ENCODE measurements around the gene IFNA7.
"Not testable (repeated sequence)": the region's sequence is repeated elsewhere in the genome, so short reads cannot be mapped to it uniquely, and the experiment has no call there.

The IFNA7 gene

GRCh38 chr9:21182810-21183736, 18.9 kb downstream of the IFNA7 start:
- DNase-seq (ENCODE audit: low spot score) = not testable (repeated sequence)

GRCh38 chr9:21174671-21175070, 27.3 kb downstream of the IFNA7 start:
- DNase-seq (ENCODE audit: low spot score) = no peak

DNA sequence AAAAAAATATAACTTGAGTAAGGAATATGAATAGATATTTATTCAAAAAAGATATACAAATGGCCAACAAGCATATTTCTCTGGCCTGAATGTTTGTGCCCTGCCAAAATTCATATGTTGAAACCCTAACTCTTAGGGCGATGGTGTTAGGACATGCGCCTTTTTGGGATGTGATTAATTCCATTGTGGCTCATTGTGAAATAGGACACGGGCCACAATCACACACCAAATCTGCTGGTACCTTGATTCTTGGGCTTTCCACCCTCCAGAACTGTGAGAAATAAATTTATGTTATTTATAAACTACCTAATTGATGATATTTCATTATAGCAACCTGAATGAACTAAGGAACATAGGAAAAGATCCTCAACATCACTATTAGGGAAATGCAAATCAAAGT, 29.8 kb downstream of the IFNA7 start:
- no peak for DNase-seq (ENCODE audit: low spot score)

DNA sequence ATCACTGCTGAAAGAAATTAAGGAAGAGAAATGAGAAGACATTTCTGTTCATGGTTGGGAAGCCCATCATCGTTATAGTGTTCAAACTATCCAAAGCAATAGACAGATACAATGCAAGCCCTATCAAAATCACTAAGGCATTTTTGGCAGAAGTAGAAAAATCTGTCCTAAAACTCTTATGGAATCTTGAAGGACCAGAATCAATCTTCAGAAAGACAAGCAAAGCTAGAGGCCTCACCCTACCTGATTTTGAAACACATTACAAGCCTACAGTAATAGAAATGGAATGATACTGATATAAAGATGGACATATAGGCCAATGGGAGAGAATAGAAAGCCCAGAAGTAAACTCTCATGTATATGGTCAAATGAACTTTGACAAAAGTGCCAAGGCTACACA, 30.7 kb downstream of the IFNA7 start:
- DNase-seq (ENCODE audit: low spot score) = no peak

DNA sequence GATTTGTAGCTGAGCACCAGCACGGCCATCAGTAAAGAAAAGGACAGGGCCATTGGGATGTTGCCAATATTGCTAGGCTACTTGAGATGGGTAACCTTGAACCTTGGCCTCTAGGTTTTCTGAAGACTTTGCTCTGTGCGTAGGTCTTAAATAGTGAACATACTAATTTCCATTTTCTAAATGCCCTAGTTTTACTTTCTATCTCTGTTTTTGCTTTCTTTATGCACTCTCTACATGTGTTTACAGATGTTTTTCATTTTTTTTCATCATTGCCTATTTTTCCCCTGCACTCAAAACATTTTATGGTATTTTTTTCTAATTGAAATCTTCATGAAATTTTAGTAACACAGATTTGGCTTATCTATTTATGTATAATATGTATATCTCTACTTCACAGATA, 35.4 kb downstream of the IFNA7 start, which contains the start of gene IFNA21:
Gene IFNA21 (minus strand): TSS at position 101 of the 400 bp plus-strand sequence. CDS start 48 bp downstream, at position 53.
- not testable (repeated sequence) for DNase-seq (ENCODE audit: low spot score)

GRCh38 chr9:21165516-21165915, 36.5 kb downstream of the IFNA7 start:
- DNase-seq (ENCODE audit: low spot score) = no peak

GRCh38 chr9:21160178-21160577, 41.8 kb downstream of the IFNA7 start:
- no peak for DNase-seq (ENCODE audit: low spot score)

DNA sequence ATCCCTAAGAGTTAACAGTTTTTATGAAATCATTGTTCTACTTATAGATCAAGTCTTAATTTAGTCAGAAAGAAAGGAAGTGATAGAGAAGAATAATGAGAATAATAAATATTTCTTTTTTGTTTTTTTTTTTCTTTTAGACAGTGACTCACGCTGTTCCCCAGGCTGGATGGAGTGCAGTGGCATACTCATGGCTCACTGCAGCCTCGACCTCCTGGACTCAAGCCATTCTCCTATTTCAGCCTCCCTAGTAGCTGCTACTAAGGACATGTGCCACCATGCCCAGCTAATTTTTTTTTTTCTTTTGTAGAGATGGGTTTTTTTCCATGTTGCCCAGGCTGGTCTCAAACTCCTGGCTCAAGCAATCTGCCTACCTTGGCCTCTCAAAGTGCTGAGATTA, 46.5 kb downstream of the IFNA7 start:
- no peak for DNase-seq (ENCODE audit: low spot score)

DNA sequence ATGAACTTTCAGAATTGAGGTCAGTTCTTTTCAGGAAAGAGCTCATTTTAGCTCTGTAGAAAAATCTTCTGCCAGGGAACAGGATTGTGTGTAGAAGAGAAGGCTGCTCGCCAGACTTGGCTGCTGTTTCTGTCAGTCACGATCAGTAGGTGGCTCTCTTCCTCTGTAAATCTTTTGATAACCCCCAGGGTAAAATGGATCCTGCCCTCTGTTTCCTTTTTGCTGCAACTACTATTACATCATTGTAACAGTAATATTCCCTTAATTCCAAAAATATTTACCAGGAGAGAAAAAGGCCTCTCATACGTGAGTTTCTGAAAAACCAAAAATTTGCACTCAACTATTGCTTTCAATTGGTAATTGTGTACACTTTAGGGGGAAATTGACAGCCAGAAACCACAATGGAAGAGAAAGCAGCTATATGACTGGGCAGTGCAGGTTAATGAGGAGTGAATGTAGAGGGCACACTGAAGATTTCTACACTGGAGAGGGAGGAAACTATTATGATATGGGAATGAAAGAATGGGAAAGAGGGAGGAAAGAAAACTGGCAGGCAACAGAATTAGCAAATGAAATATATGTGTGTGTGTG, 47.9 kb downstream of the IFNA7 start:
- DNase-seq (ENCODE audit: low spot score) = no peak

DNA sequence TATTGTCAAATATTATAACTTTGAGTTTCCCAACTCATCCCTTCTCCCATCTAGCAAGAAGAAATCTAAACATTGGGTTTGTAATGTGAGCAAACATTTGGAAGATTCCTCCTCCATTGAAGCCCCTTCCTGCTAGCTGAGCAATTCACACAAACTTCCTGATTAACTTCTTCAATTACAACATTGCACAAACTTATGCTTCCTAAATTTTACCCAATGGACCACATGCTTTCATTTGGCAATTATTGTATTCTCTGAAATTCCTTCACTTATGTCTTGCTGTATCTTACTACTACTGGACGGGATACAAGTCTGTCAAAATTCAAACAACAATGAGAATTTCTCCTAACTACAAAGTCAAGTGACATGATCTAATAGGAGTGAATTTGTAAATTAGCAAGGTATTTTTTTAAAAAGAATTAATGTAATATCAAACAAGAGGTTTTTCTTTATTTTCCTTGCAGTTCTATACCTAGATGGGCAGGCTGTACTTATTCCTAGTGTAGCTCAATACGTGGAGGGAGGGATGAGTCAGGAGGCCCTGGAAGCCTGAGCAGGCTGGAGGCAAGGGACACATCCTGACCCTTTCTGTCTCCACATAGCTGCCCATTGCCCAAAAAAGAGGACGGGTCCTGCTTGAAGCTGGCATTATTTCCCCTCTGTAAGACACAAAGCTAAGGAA, 48.5 kb downstream of the IFNA7 start:
- DNase-seq (ENCODE audit: low spot score) = no peak
